ENCODE measurements around the gene KRTAP10-5. TPM values are rescaled to one million over a fixed set of nuclear protein-coding genes. Genes with fewer than 3 reads are reported as not detected.

Gene KRTAP10-5
- total RNA-seq, 2 donors from 2014 or later: not detected

DNA sequence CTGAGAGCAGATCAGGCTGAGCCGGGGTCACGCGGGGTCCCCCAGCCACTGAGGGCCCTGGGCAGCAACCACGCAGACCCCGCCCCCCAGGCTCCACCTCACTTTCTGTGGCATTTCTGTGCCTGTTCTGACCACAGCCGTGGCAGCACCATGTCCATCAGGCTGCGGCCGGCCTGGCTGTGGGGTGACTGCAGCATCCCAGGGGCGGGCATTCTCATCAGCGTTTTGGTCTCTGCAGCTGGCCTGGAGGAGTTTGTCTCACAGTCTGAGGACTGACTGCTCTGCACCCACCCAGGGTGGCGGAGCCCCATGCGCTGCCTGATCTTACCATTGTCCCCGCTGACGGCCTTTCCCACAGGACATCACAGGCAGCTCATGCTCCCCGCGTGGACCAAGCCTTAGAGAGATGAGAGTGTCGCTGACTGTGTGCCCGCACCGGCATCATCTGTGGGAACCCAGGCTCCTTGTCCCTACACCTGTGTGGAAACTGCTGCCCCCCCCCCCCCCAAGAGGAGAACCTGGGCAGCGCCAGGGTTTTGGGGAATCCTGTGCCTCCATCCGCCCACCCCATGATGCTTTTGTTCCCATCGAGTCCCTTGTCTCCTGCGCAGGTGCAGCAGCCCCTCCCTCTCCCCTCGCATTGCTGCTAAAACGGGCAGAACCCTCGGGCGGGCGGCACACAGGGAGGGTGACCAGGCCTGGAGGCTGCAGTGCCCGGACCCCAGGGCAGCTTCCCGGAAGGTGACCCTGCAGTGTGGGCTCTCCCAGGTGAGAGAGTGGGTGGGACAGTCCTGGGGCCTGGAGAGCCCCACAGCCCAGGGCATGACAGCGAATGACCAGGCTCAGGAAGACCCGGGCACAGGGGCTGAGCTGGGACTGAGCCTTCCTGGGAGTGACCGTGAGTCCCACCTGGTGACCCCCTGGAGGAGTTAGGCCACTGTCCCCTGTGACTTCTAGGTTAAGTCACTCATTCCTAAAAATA is 42.2 kb downstream of the KRTAP10-5 start:
- no peaks in the 10 kb centered on the region for H3K9me3 Mint-ChIP-seq
- H3K4me1 Mint-ChIP-seq (ENCODE audit: low read depth in 2 of 2): no peaks in the 10 kb centered on the region
- no peak overlapping the region for H3K27ac Mint-ChIP-seq
- ATAC-seq: peak; percentile 28 to 50
- DNase-seq (ENCODE audit: low spot score): no peak
- H3K36me3 Mint-ChIP-seq: no peaks in the 10 kb centered on the region
- H3K27me3 Mint-ChIP-seq: peaks cover 5 to 6% of the 10 kb centered on the region in 2 donors
- H3K4me3 Mint-ChIP-seq: no peak overlapping the region

GRCh38 chr21:44535963-44536362 is 44.4 kb downstream of the KRTAP10-5 start:
- Mint-ChIP-seq H3K4me1 (ENCODE audit: low read depth in 2 of 2) (no peaks in the 10 kb centered on the region), H3K9me3 (no peaks in the 10 kb centered on the region), H3K27me3 (peaks cover under 1 to 5% of the 10 kb centered on the region in 2 donors), H3K4me3 (no peak overlapping the region), H3K36me3 (no peaks in the 10 kb centered on the region), H3K27ac (no peak overlapping the region)
- peak; percentile 31 for DNase-seq (ENCODE audit: low spot score)
- ATAC-seq: no peak

DNA sequence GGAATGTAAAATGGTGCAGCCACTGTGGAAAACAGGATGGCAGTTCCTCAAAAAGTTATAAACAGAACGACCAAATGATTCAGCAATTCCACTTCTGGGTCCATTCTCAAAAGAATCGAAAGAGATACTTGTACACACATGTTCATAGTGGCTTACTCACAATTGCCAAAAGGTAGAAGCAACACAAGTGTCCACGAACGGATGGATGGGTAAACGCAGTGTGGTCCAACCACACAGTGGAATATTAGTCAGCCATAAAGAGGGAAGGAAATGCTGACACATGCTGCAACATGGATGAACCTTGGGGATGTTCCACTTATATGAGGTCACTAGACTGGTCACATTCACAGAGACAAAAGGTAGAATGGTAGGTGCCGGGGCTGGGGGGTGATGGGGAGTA is 45.7 kb downstream of the KRTAP10-5 start:
- Mint-ChIP-seq H3K27ac (no peak overlapping the region), H3K4me3 (no peak overlapping the region), H3K36me3 (no peaks in the 10 kb centered on the region), H3K4me1 (ENCODE audit: low read depth in 2 of 2) (peaks cover 0 to 2% of the 10 kb centered on the region in 2 donors), H3K27me3 (peaks cover 0 to 5% of the 10 kb centered on the region in 2 donors), H3K9me3 (no peaks in the 10 kb centered on the region)
- ATAC-seq (no peak), DNase-seq (ENCODE audit: low spot score) (no peak)

DNA sequence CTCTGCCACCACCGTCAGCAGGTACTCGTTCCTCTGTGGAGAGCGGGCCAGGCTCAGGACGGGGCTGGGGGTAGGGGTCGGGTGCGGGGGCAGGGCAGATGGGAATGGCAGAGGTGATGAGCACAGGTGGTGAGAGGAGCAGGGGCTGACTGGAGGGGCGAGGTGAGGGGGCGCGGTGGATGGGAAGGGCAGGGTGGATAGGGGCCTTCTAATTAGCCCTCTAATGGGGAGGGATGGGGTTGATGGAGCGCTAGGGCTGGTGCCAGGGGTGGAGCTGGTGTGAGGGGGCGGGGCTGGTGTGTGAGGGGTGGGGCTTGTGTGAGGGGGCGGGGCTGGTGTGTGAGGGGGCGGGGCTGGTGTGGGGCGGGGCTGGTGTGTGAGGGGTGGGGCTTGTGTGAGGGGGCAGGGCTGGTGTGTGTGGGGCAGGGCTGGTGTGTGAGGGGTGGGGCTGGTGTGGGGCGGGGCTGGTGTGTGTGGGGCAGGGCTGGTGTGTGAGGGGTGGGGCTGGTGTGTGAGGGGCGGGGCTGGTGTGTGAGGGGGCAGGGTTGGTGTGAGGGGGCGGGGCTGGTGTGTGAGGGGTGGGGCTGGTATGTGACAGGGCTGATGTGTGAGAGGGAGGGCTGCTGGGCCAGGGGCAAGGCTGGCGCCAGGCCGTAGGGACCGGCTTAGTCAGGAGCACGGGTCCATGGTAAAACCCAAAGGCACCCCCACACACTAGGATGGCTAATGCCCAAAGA is 46.3 kb downstream of the KRTAP10-5 start:
- H3K4me3 Mint-ChIP-seq: no peak overlapping the region
- H3K27ac Mint-ChIP-seq: no peak overlapping the region
- ATAC-seq: no peak
- H3K9me3 Mint-ChIP-seq: no peaks in the 10 kb centered on the region
- DNase-seq (ENCODE audit: low spot score): no peak
- peaks cover 0 to 2% of the 10 kb centered on the region in 2 donors for H3K4me1 Mint-ChIP-seq (ENCODE audit: low read depth in 2 of 2)
- H3K36me3 Mint-ChIP-seq: no peaks in the 10 kb centered on the region
- H3K27me3 Mint-ChIP-seq: peaks cover 0 to 5% of the 10 kb centered on the region in 2 donors

DNA sequence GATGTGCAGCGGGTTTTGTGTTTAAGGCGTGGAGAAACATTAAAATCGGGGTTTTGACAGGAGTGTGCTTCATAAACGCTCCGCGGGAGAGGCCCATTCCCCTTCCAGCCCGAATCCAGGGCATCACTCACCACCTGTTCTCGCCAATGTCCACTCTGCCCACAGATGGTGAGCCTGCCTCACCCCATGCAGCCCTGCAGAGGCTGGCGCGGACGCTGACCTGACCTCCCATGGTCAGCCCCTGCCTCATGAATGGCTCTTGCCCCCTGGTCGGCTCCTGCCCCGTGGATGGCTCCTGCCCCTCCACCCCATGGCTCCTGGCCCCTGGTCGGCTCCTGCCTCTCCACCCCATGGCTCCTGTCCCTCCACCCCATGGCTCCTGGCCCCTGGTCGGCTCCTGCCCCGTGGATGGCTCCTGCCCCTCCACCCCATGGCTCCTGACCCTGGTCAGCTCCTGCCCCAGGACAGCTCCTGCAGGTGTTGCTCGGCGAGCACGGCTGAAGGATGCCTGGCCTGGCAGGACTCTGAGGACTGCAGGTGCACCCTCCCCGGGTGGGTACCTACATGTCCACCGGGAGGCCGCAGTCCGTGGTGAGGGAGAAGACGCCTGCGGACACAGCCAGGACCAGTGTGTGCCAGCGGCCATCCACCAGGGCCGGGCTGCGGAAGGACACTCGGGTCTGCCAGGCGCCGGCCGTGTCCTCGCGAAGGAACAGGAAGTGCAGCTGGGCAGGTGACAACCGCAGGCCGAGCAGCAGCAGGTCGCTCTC is 47.1 kb downstream of the KRTAP10-5 start:
- Mint-ChIP-seq H3K27ac (no peak overlapping the region), H3K27me3 (peaks cover 0 to 2% of the 10 kb centered on the region in 2 donors), H3K36me3 (no peaks in the 10 kb centered on the region), H3K4me1 (ENCODE audit: low read depth in 2 of 2) (peaks cover 0 to 2% of the 10 kb centered on the region in 2 donors), H3K9me3 (no peaks in the 10 kb centered on the region), H3K4me3 (no peak overlapping the region)
- ATAC-seq (peak in 1 of 2 donors; percentile 4), DNase-seq (ENCODE audit: low spot score) (peak; percentile 32)

GRCh38 chr21:44532712-44533111 is 47.7 kb downstream of the KRTAP10-5 start:
- peak; percentile 39 for DNase-seq (ENCODE audit: low spot score)
- peaks cover 0 to 2% of the 10 kb centered on the region in 2 donors for H3K4me1 Mint-ChIP-seq (ENCODE audit: low read depth in 2 of 2)

GRCh38 chr21:44531606-44532564 is 48.5 kb downstream of the KRTAP10-5 start:
- Mint-ChIP-seq H3K36me3 (no peaks in the 10 kb centered on the region), H3K27me3 (no peaks in the 10 kb centered on the region), H3K9me3 (no peaks in the 10 kb centered on the region), H3K27ac (no peak overlapping the region), H3K4me3 (no peak overlapping the region), H3K4me1 (ENCODE audit: low read depth in 2 of 2) (peaks cover 0 to 2% of the 10 kb centered on the region in 2 donors)
- DNase-seq (ENCODE audit: low spot score) (no peak), ATAC-seq (no peak)

More at GRCh38 chr21:44532712-44533111, 47.7 kb downstream of the KRTAP10-5 start:
- H3K27ac Mint-ChIP-seq: no peak overlapping the region
- ATAC-seq: no peak
- H3K4me3 Mint-ChIP-seq: no peak overlapping the region
- H3K36me3 Mint-ChIP-seq: no peaks in the 10 kb centered on the region
- H3K27me3 Mint-ChIP-seq: no peaks in the 10 kb centered on the region
- H3K9me3 Mint-ChIP-seq: no peaks in the 10 kb centered on the region

DNA sequence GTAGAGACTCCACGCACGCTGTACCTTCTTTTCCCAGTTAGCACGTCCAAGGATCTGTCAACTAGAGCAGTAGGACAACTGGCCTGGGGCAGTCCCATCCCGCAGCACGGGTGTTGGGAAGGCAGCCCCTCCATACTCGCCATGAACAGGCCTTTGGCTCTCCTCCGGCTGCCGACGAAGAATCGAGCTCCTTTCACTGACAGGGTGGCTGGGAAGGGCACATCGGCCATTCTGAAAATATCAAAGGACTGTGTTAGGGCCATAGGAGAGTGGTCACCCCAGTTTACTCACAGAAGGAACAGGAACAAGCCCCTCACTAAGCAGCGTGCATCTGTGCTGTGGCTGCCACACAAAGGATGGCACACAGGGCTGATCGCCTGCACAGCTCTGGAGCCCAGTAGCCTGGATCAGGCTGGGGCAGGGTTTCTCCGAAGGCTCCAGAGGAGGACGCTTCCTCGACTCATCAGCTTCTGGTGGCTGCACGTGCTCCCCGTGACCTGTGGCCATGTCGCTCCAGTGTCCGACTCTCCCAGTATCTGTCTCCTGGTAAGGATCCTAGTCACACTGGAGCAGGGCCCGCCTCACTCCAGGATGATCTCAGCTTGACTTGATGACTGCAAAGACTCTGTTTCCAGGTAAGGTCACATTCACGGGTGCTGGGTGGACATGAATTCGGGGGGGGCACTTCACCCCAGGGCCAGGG is 49.4 kb downstream of the KRTAP10-5 start:
- Mint-ChIP-seq H3K4me1 (ENCODE audit: low read depth in 2 of 2) (peaks cover 0 to 2% of the 10 kb centered on the region in 2 donors), H3K36me3 (no peaks in the 10 kb centered on the region), H3K27ac (no peak overlapping the region), H3K4me3 (no peak overlapping the region), H3K27me3 (no peaks in the 10 kb centered on the region), H3K9me3 (no peaks in the 10 kb centered on the region)
- peak; percentile 53 for DNase-seq (ENCODE audit: low spot score)
- no peak for ATAC-seq

DNA sequence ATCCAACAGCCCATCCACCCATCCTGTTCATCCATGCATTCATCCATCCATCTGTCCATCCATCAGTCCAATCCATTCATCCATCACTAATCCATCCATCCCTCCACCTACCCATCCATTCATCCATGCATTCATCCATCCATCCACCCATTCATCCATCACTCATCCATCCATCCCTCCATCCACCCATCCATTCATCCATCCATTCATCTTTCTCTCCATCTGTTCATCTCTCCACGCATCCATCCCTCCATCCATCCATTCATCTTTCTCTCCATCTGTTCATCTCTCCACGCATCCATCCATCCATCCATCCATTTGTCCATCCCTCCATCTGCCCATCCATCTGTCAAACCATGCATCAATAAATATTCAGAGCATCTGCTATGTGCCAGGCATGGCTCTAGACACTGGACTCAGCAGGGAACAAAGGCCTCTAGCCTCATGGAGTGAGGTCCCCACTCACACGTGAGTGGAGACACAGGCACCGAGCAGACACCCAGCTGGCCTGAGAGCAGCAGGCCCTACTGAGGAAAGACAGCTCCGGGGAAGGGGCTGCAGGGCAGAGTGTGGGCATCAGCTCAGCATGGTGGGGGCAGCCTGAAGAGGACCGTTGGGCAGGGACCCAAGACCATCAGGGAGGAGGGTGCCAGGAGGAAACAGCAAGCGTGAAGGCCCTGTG is 50.0 kb downstream of the KRTAP10-5 start:
- ATAC-seq: no peak
- Mint-ChIP-seq H3K4me1 (ENCODE audit: low read depth in 2 of 2) (peaks cover 0 to 2% of the 10 kb centered on the region in 2 donors), H3K27me3 (no peaks in the 10 kb centered on the region), H3K27ac (no peak overlapping the region), H3K4me3 (no peak overlapping the region), H3K36me3 (no peaks in the 10 kb centered on the region), H3K9me3 (no peaks in the 10 kb centered on the region)
- DNase-seq (ENCODE audit: low spot score): no peak

DNA sequence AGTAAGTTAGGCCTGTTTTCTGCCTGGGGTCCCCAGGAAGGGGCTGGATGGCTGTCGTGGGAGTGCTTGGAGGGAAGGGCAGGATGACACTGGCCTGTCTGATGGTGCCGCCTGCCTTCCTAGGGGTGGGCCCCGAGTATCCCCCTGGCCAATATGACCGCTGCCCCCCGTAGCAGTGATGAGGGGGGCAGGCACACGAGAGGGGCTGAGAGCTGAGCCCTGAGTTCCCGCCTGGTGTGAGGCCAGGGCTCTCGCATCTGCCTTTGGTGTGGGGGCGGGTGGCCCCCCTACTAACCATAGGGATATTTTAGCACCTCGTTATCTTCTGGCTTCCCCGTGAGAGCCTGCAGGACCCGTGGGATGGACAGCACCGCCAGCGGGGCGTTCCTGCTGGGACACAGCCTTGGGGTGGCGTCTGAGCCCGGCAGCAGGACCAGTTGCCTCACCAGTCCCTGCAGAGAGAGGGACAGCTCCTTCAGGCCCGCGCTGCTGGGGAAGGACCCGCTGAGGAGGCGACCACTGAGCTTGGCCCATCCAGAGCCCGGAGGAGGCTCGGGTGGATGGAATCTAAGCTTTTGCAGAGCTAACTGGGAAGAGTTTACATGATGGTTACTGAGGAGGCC is 50.8 kb downstream of the KRTAP10-5 start:
- Mint-ChIP-seq H3K27me3 (no peaks in the 10 kb centered on the region), H3K4me1 (ENCODE audit: low read depth in 2 of 2) (peaks cover 0 to 2% of the 10 kb centered on the region in 2 donors), H3K27ac (no peak overlapping the region), H3K36me3 (no peaks in the 10 kb centered on the region), H3K4me3 (no peak overlapping the region), H3K9me3 (no peaks in the 10 kb centered on the region)
- peak; percentile 59 for DNase-seq (ENCODE audit: low spot score)
- ATAC-seq: no peak
